Endothelial cell of umbilical vein (primary cell): Measurements from ENCODE around the gene ITIH4. TPM values are rescaled to one million over a fixed set of nuclear protein-coding genes. Genes with fewer than 3 reads are reported as not detected.

ENCODE experiments used
- BruUV-seq: library from RNA; stranded (reverse); fragments of 400-500 nt; replicated peaks from 2 replicates; lab custom pipeline; 2021; lab: Mats Ljungman, UMichigan
- CTCF ChIA-PET: fragments of 300-600, 350-600 bp; sonication (Branson Sonifier 250); formaldehyde crosslinking; loops from one replicate; lab custom pipeline; 2021; ENCODE audit warnings: antibody characterized with exemption, inconsistent platforms; lab: Charles Lee
- POLR2A ChIA-PET: fragments of 300-600, 350-600 bp; sonication (Branson Sonifier 250); formaldehyde crosslinking; loops from one replicate; lab custom pipeline; 2021; ENCODE audit warnings: antibody characterized with exemption, inconsistent platforms; lab: Charles Lee
- DNase-seq: peaks from one replicate; pipeline ENCODE4 v3.0.0-alpha.2; 2011; ENCODE audit warnings: low read depth, low spot score
- FAIRE-seq: peaks from 2 replicates; lab custom pipeline; 2011; peaks lifted over from hg19 to GRCh38; lab: Jason Lieb, UNC
- H2AFZ ChIP-seq: 2 replicates; pipeline ENCODE4 v1.6.0; 2012; ENCODE audit warnings: low read depth, low read length, control low read depth, inconsistent platforms
- H3K27ac ChIP-seq: 2 replicates; pipeline ENCODE4 v1.5.1; 2011; ENCODE audit warnings: low read depth, mild to moderate bottlenecking, control low read depth, low read length, moderate library complexity; ENCODE audit not compliant: insufficient read depth
- H3K27me3 ChIP-seq, 2 experiments: 2 replicates each; pipeline versions ENCODE4 v1.6.0 to v1.6.1; 2011; ENCODE audit warnings: low read length in 2 of 2, mixed read lengths in 1 of 2; ENCODE audit not compliant: control insufficient read depth in 2 of 2, insufficient read depth in 2 of 2
- H3K36me3 ChIP-seq, 2 experiments: 2 replicates in 1 of 2; 3 replicates in 1 of 2; pipeline ENCODE4 v1.5.1; 2011; ENCODE audit warnings: low read length in 2 of 2, mild to moderate bottlenecking in 1 of 2, moderate library complexity in 1 of 2; ENCODE audit not compliant: control insufficient read depth in 2 of 2, insufficient read depth in 2 of 2; ENCODE audit errors: extremely low read depth in 1 of 2
- H3K4me1 ChIP-seq: 3 replicates; pipeline ENCODE4 v1.5.1; 2011; ENCODE audit warnings: mild to moderate bottlenecking, low read length; ENCODE audit not compliant: control insufficient read depth, insufficient read depth; ENCODE audit errors: extremely low read depth
- H3K4me2 ChIP-seq: 2 replicates; pipeline ENCODE4 v1.6.1; 2011; ENCODE audit warnings: low read length, control low read depth, mixed read lengths; ENCODE audit not compliant: insufficient read depth
- H3K4me3 ChIP-seq, 3 experiments: fragments of 200-600 bp in 1 of 3; sonication (generic), shearing (Covaris generic) in 1 of 3; replicated peaks in 1 of 3; 2 replicates each; pipeline ENCODE4 v1.5.1; 2011 to 2016; ENCODE audit warnings: control low read depth in 3 of 3, low read length in 3 of 3, mild to moderate bottlenecking in 2 of 3, inconsistent platforms in 1 of 3, low read depth in 1 of 3, moderate library complexity in 1 of 3; ENCODE audit not compliant: insufficient read depth in 1 of 3
- H3K79me2 ChIP-seq: 2 replicates; pipeline ENCODE4 v1.6.0; 2012; ENCODE audit warnings: low read length, inconsistent platforms; ENCODE audit not compliant: control insufficient read depth, insufficient read depth
- H3K9ac ChIP-seq: replicated peaks from 2 replicates; pipeline ENCODE3; 2011; ENCODE audit warnings: low read length, control low read depth; ENCODE audit not compliant: insufficient read depth; ENCODE audit errors: extremely low read depth
- H3K9me1 ChIP-seq: replicated peaks from 3 replicates; pipeline ENCODE4 v1.6.0; 2011; ENCODE audit warnings: mild to moderate bottlenecking, low read length; ENCODE audit not compliant: control insufficient read depth, insufficient read depth; ENCODE audit errors: extremely low read depth
- H3K9me3 ChIP-seq: replicated peaks from 2 replicates; pipeline ENCODE4 v1.5.1; 2012; ENCODE audit warnings: low read length, inconsistent platforms; ENCODE audit not compliant: control insufficient read depth, insufficient read depth
- H4K20me1 ChIP-seq: replicated peaks from 2 replicates; pipeline ENCODE3; 2011; ENCODE audit warnings: mild to moderate bottlenecking, low read length; ENCODE audit not compliant: control insufficient read depth, insufficient read depth; ENCODE audit errors: extremely low read depth
- CTCF ChIP-seq, 2 donors: IDR thresholded peaks; 1 replicate in 1 of 2; 2 replicates in 1 of 2; pipeline ENCODE4 v1.5.1; 2011; ENCODE audit warnings: low read length in 2 of 2, mild to moderate bottlenecking in 2 of 2, moderate library complexity in 2 of 2, control low read depth in 1 of 2, inconsistent platforms in 1 of 2, low read depth in 1 of 2; ENCODE audit not compliant: insufficient read depth in 1 of 2; ENCODE audit errors: extremely low read depth in 1 of 2
- EZH2 ChIP-seq: IDR thresholded peaks from 2 replicates; pipeline ENCODE4 v1.6.1; 2012; ENCODE audit warnings: borderline replicate concordance, low read depth, mild to moderate bottlenecking, moderate library complexity, low read length, inconsistent platforms; ENCODE audit not compliant: severe bottlenecking
- FOS ChIP-seq: IDR thresholded peaks from 2 replicates; pipeline ENCODE4 v1.6.1; 2011; ENCODE audit warnings: mild to moderate bottlenecking, low read length, moderate library complexity, borderline replicate concordance; ENCODE audit not compliant: insufficient read depth
- GATA2 ChIP-seq: IDR thresholded peaks from 2 replicates; pipeline ENCODE4 v1.7.0; 2011; ENCODE audit warnings: low read depth, mild to moderate bottlenecking, moderate library complexity, mixed read lengths, low read length; ENCODE audit not compliant: insufficient read length, insufficient read depth
- JUN ChIP-seq: IDR thresholded peaks from 2 replicates; pipeline ENCODE4 v1.6.1; 2011; ENCODE audit warnings: borderline replicate concordance, low read depth; ENCODE audit not compliant: insufficient read length, insufficient read depth
- MAX ChIP-seq: IDR thresholded peaks from 2 replicates; pipeline ENCODE4 v1.6.1; 2011; ENCODE audit not compliant: insufficient read depth, insufficient read length
- MYC ChIP-seq: IDR thresholded peaks from one replicate; pipeline ENCODE4 v1.6.1; 2011; ENCODE audit warnings: mild to moderate bottlenecking, low read depth, low read length
- POLR2A ChIP-seq: IDR thresholded peaks from 2 replicates; pipeline ENCODE4 v1.6.1; 2012; ENCODE audit warnings: low read depth, mild to moderate bottlenecking, control low read depth, low read length
- POLR2AphosphoS5 ChIP-seq: IDR thresholded peaks from 2 replicates; pipeline ENCODE4 v1.6.1; 2012; ENCODE audit warnings: low read depth, mild to moderate bottlenecking, control low read depth, low read length, moderate library complexity; ENCODE audit not compliant: insufficient read depth
- dilution Hi-C: fragments of 300-500 bp; cut with MboI; formaldehyde crosslinking; loops from one replicate; pipeline ENCODE4 v1.15.0; 2019; ENCODE audit warnings: low sequenced_read_pairs; ENCODE audit not compliant: extremely low pct_ligation_motif_present
- intact Hi-C: fragments of 100-400 bp; cut with micrococcal nuclease; formaldehyde crosslinking; loops from one replicate; pipeline ENCODE4 v1.10.0; 2022
- polyA plus RNA-seq, 4 experiments: library from polyadenylated mRNA; depleted of rRNA in 3 of 4; stranded (reverse) in 3 of 4; unstranded in 1 of 4; fragments of >200 nt; gene quantifications; 2 replicates each; pipeline versions ENCODE4 v1.2.1 to v1.2.3, GENCODE V29; 2011 to 2012; ENCODE audit warnings: missing spikeins in 1 of 4
- total RNA-seq: library from RNA; stranded (reverse); gene quantifications from 2 replicates; pipeline ENCODE4 v1.2.3, GENCODE V29; 2021

The ITIH4 gene
- total and polyA plus RNA-seq, 2 donors (not counting 3 experiments of a cell fraction or from before 2014, with no cell fraction given): 0.17 to 2.4 TPM

GRCh38 chr3:52789746-52790040 lies 40.8 kb downstream of the ITIH4 start:
- Histone ChIP-seq H2AFZ (no peak overlapping the region), H3K9me1 (no peaks in the 10 kb centered on the region), H3K27ac (no peak overlapping the region), H3K27me3 (no peaks in the 10 kb centered on the region), H3K4me2 (no peak overlapping the region), H3K9ac (no peak overlapping the region), H3K79me2 (no peaks in the 10 kb centered on the region), H4K20me1 (no peaks in the 10 kb centered on the region), H3K9me3 (no peaks in the 10 kb centered on the region), H3K4me1 (no peaks in the 10 kb centered on the region), H3K4me3 (no peak overlapping the region), H3K36me3 (no peaks in the 10 kb centered on the region)
- POLR2A ChIA-PET: no interaction called here
- BruUV-seq: no TSS peak
- intact Hi-C loops: no loop called here
- FAIRE-seq (no peak), DNase-seq (no peak)
- no peak for TF ChIP-seq EZH2
- TF ChIP-seq MYC: no peak
- TF ChIP-seq CTCF (IDR thresholded peaks at IDR 0.05; ENCODE audit: extremely low read depth in 1 of 2, insufficient read depth in 1 of 2, low read depth in 1 of 2, low read length in 2 of 2): no peak
- no peak for TF ChIP-seq POLR2A
- no peak for TF ChIP-seq MAX
- TF ChIP-seq JUN: no peak
- no peak for TF ChIP-seq POLR2AphosphoS5
- no peak for TF ChIP-seq GATA2
- no peak for TF ChIP-seq FOS
- CTCF ChIA-PET: interaction anchor here (1.4 to 1.5 kb wide), 2 partner anchors 9 to 31 kb away, joined by 3 read pairs; no protein-coding TSS in a partner anchor
- dilution Hi-C loops: no loop called here
